ENCODE measurements around the gene RAVER1.

Gene RAVER1

GRCh38 chr19:10315335-10316214 is 17.8 kb downstream of the RAVER1 start, which contains the start of gene FDX2:
FDX2 (minus strand) TSS chr19:10316015; CDS start chr19:10315996, 19 bp downstream.
- TF ChIP-seq CTCF (IDR thresholded peaks at IDR 0.05; ENCODE audit: low read depth, low read length), result no peak
- peak within 1 kb of the TSS; percentile 77 for H3K4me3 ChIP-seq (ENCODE audit: low read depth, low read length)

GRCh38 chr19:10309423-10309822 is 23.9 kb downstream of the RAVER1 start, which contains the start of gene ZGLP1:
ZGLP1 (minus strand) TSS chr19:10309815.
- TF ChIP-seq CTCF (IDR thresholded peaks at IDR 0.05; ENCODE audit: low read depth, low read length), result no peak
- H3K4me3 ChIP-seq (ENCODE audit: low read depth, low read length), result no peak within 1 kb of the TSS

GRCh38 chr19:10306327-10306726 is 27.0 kb downstream of the RAVER1 start:
- no peak overlapping the region for H3K4me3 ChIP-seq (ENCODE audit: low read depth, low read length)
- no peak for TF ChIP-seq CTCF (IDR thresholded peaks at IDR 0.05; ENCODE audit: low read depth, low read length)

- TF ChIP-seq CTCF (IDR thresholded peaks at IDR 0.05; ENCODE audit: low read depth, low read length), result no peak
- H3K4me3 ChIP-seq (ENCODE audit: low read depth, low read length), result no peak overlapping the region
Measured at GRCh38 chr19:10305139-10305806, 28.1 kb downstream of the RAVER1 start.

- H3K4me3 ChIP-seq (ENCODE audit: low read depth, low read length), result no peak overlapping the region
- no peak for TF ChIP-seq CTCF (IDR thresholded peaks at IDR 0.05; ENCODE audit: low read depth, low read length)
Measured at GRCh38 chr19:10299545-10300458, 33.5 kb downstream of the RAVER1 start.

- TF ChIP-seq CTCF (IDR thresholded peaks at IDR 0.05; ENCODE audit: low read depth, low read length), result no peak
- no peak overlapping the region for H3K4me3 ChIP-seq (ENCODE audit: low read depth, low read length)
Measured at GRCh38 chr19:10295847-10296591, 37.3 kb downstream of the RAVER1 start.

Data from WI38 (cell line).